HepG2 (cell line): ENCODE measurements around the gene EFS. TPM values are rescaled to one million over a fixed set of nuclear protein-coding genes. Genes with fewer than 3 reads are reported as not detected.

Experiments used
- FOXA3 ChIP-seq: IDR thresholded peaks from 2 replicates; pipeline ENCODE4 v1.6.1; 2016; ENCODE audit warnings: missing genetic modification reagents, missing compliant biosample characterization
- FOXM1 ChIP-seq: sonication (generic); formaldehyde crosslinking; IDR thresholded peaks from 2 replicates; pipeline ENCODE4 v1.5.0; 2020; ENCODE audit warnings: missing genetic modification reagents
- GABPB1 ChIP-seq: IDR thresholded peaks from 2 replicates; pipeline ENCODE4 v1.6.1; 2016; ENCODE audit warnings: mild to moderate bottlenecking, missing genetic modification reagents, moderate library complexity, missing compliant biosample characterization
- GATAD2A ChIP-seq: IDR thresholded peaks from 2 replicates; pipeline ENCODE4 v1.6.1; 2016
- KMT2B ChIP-seq: IDR thresholded peaks from 2 replicates; pipeline ENCODE4 v1.6.1; 2016; ENCODE audit warnings: missing genetic modification reagents, missing compliant biosample characterization
- MBNL3 ChIP-seq: fragments of 250-450 bp; sonication (Bioruptor Pico); conservative IDR thresholded peaks from 2 replicates; pipeline ENCODE4 v1.8.0; 2022; ENCODE audit warnings: mild to moderate bottlenecking, inconsistent platforms
- MED13 ChIP-seq: sonication (generic); formaldehyde crosslinking; IDR thresholded peaks from 2 replicates; pipeline ENCODE4 v1.5.0; 2020; ENCODE audit warnings: missing genetic modification reagents
- NFYB ChIP-seq: sonication (generic); formaldehyde crosslinking; IDR thresholded peaks from 2 replicates; pipeline ENCODE4 v1.4.0; 2020; ENCODE audit warnings: missing genetic modification reagents
- NFYC ChIP-seq: IDR thresholded peaks from 2 replicates; pipeline ENCODE4 v1.6.1; 2016; ENCODE audit warnings: missing genetic modification reagents, missing compliant biosample characterization
- TOPORS ChIP-seq: sonication (generic); formaldehyde crosslinking; IDR thresholded peaks from 2 replicates; pipeline ENCODE4 v1.8.0; 2023; ENCODE audit warnings: mild to moderate bottlenecking, missing genetic modification reagents
- ZBTB1 ChIP-seq: sonication (generic); formaldehyde crosslinking; IDR thresholded peaks from 2 replicates; pipeline ENCODE4 v1.4.0; 2020; ENCODE audit warnings: missing genetic modification reagents, borderline replicate concordance
- ZMYM3 ChIP-seq: sonication (generic); formaldehyde crosslinking; IDR thresholded peaks from 2 replicates; pipeline ENCODE4 v1.5.1; 2020; ENCODE audit warnings: mild to moderate bottlenecking, missing genetic modification reagents
- ZNF350 ChIP-seq: sonication (generic); formaldehyde crosslinking; IDR thresholded peaks from 2 replicates; pipeline ENCODE4 v1.4.0; 2020; ENCODE audit warnings: mild to moderate bottlenecking, low read depth, missing genetic modification reagents, borderline replicate concordance
- ZNF451 ChIP-seq: sonication (generic); formaldehyde crosslinking; IDR thresholded peaks from 2 replicates; pipeline ENCODE4 v1.5.0; 2020; ENCODE audit warnings: mild to moderate bottlenecking, missing genetic modification reagents
- ZNF546 ChIP-seq: sonication (generic); formaldehyde crosslinking; conservative IDR thresholded peaks from 2 replicates; pipeline ENCODE4 v1.8.1; 2023; ENCODE audit warnings: mild to moderate bottlenecking, missing genetic modification reagents
- ZNF781 ChIP-seq: sonication (generic); formaldehyde crosslinking; IDR thresholded peaks from 2 replicates; pipeline ENCODE4 v1.5.1; 2020; ENCODE audit warnings: borderline replicate concordance, mild to moderate bottlenecking, missing genetic modification reagents; ENCODE audit errors: not compliant biosample characterization
- ZNF816 ChIP-seq: sonication (generic); formaldehyde crosslinking; IDR thresholded peaks from 2 replicates; pipeline ENCODE4 v1.8.0; 2022; ENCODE audit warnings: missing genetic modification reagents, mild to moderate bottlenecking, borderline replicate concordance
- polyA plus RNA-seq, 8 experiments: library from polyadenylated mRNA; depleted of rRNA in 3 of 8; stranded (reverse) in 7 of 8; unstranded in 1 of 8; fragments of >200 nt; fragmentation: Illumina TruSeq in 4 of 8; extraction: Trizol in 4 of 8; gene quantifications; 2 replicates each; pipeline versions ENCODE4 v1.2.1 to v1.2.3, GENCODE V29; 2011 to 2016; ENCODE audit warnings: low read depth in 4 of 8, missing spikeins in 1 of 8, mixed read lengths in 1 of 8; ENCODE audit not compliant: insufficient read depth in 1 of 8
- total RNA-seq, 5 experiments: library from RNA; depleted of rRNA; stranded (reverse); fragments of >200 nt; fragmentation: Illumina TruSeq; extraction: Trizol; gene quantifications; 2 replicates each; pipeline ENCODE4 v1.2.3, GENCODE V29; 2016; ENCODE audit warnings: low read depth in 1 of 5
- TF ChIP-seq, protein P1 (sequence below): sonication (generic); formaldehyde crosslinking; IDR thresholded peaks from 2 replicates; pipeline ENCODE4 v1.4.0; 2020; ENCODE audit warnings: missing genetic modification reagents
- TF ChIP-seq, protein P2 (sequence below): sonication (generic); IDR thresholded peaks from 2 replicates; pipeline ENCODE4 v1.6.1; 2016; ENCODE audit warnings: low read depth, borderline replicate concordance
- TF ChIP-seq, protein P3 (sequence below): IDR thresholded peaks from 2 replicates; pipeline ENCODE4 v1.6.1; 2016; ENCODE audit warnings: missing genetic modification reagents, missing compliant biosample characterization

The EFS gene
- total and polyA plus RNA-seq, 2 of the 13 experiments (the other 11 are each of a cell fraction or from before 2014, with no cell fraction given), result not detected

DNA sequence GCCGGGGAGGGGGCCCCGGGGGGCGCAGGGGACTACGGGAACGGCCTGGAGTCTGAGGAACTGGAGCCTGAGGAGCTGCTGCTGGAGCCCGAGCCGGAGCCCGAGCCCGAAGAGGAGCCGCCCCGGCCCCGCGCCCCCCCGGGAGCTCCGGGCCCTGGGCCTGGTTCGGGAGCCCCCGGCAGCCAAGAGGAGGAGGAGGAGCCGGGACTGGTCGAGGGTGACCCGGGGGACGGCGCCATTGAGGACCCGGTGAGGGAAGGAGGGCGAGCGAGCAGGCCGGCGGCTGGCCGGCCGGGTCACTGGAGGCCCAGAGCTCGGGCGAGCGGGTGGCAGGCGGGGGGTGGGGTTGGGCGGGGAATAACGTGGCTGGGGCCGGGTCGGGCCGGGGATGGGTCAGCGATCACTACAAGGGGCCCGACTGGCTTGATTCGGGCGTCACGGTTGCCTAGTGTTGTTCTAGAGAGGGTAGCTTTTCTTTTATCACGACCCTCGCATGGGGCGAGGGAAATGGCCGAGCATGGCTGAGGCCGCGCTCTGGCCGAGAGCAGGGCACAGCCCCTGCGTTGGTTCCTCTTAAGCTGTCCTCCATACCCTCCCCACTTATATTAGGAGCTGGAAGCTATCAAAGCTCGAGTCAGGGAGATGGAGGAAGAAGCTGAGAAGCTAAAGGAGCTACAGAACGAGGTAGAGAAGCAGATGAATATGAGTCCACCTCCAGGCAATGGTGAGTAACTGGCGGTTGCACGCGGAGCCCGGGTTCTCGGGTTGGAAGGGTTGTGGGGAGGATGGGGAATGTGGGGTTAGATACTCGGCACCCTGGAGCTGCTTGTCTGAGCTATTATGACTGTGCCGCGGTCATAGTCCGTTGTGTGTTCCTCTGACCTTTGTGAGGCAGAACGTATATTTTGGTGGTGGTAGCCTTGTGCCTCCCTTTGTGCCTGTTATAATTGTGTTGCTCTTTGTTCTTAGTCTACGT lies 43.1 kb downstream of the EFS start (continued):
- TF ChIP-seq KMT2B (CRISPR knock-in tag) (no peak; the same call in 1 of the 2 replicates), ZNF816 (no peak), ZNF781 (CRISPR knock-in tag) (peak; percentile 94), GABPB1 (CRISPR knock-in tag) (peak; percentile 32; the same call in 1 of the 2 replicates), TOPORS (CRISPR knock-in tag) (no peak), ZNF350 (peak; percentile 66; the same call in 1 of the 2 replicates), GATAD2A (CRISPR knock-in tag) (peak; percentile 40), ZBTB1 (CRISPR knock-in tag) (peak; percentile 84; the same call in 1 of the 2 replicates), FOXM1 (CRISPR knock-in tag) (no peak), NFYC (CRISPR knock-in tag) (peak; percentile 42; the same call in 1 of the 2 replicates), MBNL3 (CRISPR knock-in tag) (no peak), ZNF546 (peak; percentile 59; the same call in 1 of the 2 replicates), ZNF451 (CRISPR knock-in tag) (0 out of 2 replicates have a peak, but pooled peaks have one; percentile 37), MED13 (CRISPR knock-in tag) (0 out of 2 replicates have a peak, but pooled peaks have one; percentile 52), FOXA3 (CRISPR knock-in tag) (no peak), NFYB (CRISPR knock-in tag) (no peak; the same call in 1 of the 2 replicates), ZMYM3 (CRISPR knock-in tag) (peak; percentile 48)
- TF ChIP-seq, protein P1, sequence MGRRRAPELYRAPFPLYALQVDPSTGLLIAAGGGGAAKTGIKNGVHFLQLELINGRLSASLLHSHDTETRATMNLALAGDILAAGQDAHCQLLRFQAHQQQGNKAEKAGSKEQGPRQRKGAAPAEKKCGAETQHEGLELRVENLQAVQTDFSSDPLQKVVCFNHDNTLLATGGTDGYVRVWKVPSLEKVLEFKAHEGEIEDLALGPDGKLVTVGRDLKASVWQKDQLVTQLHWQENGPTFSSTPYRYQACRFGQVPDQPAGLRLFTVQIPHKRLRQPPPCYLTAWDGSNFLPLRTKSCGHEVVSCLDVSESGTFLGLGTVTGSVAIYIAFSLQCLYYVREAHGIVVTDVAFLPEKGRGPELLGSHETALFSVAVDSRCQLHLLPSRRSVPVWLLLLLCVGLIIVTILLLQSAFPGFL (CRISPR knock-in tag), result 0 out of 2 replicates have a peak, but pooled peaks have one; percentile 30
- TF ChIP-seq, protein P2, sequence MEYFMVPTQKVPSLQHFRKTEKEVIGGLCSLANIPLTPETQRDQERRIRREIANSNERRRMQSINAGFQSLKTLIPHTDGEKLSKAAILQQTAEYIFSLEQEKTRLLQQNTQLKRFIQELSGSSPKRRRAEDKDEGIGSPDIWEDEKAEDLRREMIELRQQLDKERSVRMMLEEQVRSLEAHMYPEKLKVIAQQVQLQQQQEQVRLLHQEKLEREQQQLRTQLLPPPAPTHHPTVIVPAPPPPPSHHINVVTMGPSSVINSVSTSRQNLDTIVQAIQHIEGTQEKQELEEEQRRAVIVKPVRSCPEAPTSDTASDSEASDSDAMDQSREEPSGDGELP, result 0 out of 2 replicates have a peak, but pooled peaks have one; percentile 12
- TF ChIP-seq, protein P3, sequence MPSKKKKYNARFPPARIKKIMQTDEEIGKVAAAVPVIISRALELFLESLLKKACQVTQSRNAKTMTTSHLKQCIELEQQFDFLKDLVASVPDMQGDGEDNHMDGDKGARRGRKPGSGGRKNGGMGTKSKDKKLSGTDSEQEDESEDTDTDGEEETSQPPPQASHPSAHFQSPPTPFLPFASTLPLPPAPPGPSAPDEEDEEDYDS (CRISPR knock-in tag), result peak; percentile 11
